Measurements from ENCODE around the gene FASTK.
"Not testable (repeated sequence)": the region's sequence is repeated elsewhere in the genome, so short reads cannot be mapped to it uniquely, and the experiment has no call there.

The FASTK gene

GRCh38 chr7:151032936-151033863, 47.4 kb downstream of the FASTK start:
- DNase-seq (ENCODE audit: low read depth in 4 of 4, low spot score in 1 of 4): no peak

DNA sequence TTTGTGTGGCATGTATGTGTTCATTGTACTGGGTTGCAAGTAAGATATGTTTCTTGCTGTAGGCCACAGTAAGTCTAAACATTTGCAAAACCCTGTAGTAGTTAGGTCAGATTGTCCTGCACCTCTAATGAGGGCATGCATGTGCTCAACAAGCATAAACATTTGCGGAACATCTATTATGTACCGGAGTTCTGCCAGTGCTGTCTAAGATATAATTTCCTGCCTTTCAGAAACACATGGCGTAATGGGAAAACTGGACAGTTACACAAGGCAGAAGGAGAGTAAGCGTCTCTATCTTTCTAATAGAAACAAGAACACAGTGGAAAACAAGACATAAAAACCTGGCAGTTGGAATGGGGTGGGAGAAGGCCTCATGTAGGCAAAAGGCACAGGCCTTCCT, 49.6 kb downstream of the FASTK start:
- DNase-seq (ENCODE audit: low read depth in 4 of 4, low spot score in 1 of 4): no peak

DNA sequence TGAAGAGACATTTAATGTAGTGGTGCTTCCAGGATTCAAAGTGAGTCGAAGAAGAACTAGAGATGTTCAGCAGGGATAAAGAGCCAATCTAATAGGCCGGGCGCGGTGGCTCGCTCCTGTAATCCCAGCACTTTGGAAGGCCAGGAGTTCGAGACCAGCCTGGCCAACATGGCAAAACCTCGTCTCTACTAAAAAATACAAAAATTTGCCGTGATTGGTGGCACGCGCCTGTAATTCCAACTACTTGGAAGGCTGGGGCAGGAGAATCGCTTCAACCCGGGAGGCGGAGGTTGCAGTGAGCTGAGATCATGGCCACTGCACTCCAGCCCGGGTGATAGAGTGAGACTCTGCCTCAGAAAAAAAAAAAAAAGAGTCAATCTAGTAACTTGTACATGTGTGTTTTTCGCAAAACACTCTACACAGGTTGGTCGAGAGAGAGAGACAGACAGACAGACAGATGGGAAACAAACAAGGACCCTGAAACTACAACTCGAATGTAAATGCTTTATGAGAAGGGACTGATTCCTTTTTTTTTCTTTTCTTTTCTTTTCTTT, 51.6 kb downstream of the FASTK start:
- DNase-seq (ENCODE audit: low read depth in 4 of 4, low spot score in 1 of 4): no peak

DNA sequence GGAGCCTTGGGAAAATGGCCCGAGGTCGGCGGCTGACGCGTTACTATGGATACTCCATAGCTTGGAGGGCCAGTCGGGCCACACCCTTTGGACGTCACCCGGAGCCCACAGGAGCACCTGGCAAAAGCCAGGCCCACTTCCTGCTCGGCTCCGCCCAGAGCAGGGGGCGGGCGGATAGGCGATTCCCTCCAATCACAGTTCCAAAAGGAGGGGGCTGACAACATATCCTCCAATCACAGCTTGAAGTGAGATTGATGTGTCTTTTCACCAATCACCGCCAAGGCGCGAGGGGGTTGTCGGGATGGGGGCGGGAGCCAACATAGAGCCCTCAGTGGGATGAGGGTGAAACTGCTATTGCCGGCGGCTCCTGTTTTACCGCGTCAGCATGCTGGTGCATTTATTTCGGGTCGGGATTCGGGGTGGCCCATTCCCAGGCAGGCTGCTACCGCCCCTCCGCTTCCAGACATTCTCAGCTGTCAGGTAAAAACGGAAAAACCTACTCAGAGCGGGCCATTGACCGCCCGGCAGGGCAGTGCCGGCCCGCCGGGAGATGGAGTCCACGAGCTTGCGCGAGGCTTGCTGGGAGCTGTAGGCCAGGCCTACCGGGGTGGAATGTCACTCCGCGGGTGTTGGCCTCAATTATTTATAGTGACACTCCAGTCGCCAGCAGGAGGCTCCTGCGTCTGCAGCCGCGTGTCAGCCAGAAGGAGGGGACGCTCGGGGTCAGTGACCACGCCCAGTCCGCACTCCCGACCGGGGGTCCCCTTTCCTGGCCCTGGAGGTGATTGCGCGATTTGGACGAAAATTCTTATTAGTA, 52.3 kb downstream of the FASTK start, which contains the start of gene ABCB8:
TSS of gene ABCB8 (plus strand) at position 320 of the 817 bp plus-strand sequence. CDS start at position 386, 66 bp downstream.
- DNase-seq (ENCODE audit: low read depth in 4 of 4, low spot score in 1 of 4): peak; percentile 91 to 98 (median 95)

DNA sequence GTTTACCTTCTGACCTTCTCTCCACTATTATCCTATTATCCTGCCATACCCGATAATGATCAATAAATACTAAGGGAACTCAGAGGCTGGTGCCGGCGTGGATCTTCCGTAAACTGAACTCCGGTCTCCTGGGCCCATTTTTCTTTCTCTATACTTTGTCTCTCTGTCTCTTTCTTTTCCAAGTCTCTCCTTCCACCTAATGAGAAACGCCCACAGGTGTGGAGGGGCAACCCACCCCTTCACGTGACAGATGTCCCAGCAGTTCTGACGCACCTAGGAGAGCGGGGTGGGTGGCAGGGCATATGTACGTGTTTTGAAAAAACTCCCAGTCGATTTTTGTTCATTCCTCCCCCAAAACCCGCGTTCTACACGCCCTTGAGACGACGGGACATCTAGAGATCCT, 52.9 kb downstream of the FASTK start:
- DNase-seq (ENCODE audit: low read depth in 4 of 4, low spot score in 1 of 4): not testable (repeated sequence)

- not testable (repeated sequence) for DNase-seq (ENCODE audit: low read depth in 4 of 4, low spot score in 1 of 4)
Measured at GRCh38 chr7:151026771-151027727, 53.6 kb downstream of the FASTK start.

Measured in stimulated activated CD4-positive, alpha-beta T cell treated with anti-CD3 and anti-CD28 coated beads, Interleukin-1b, Interleukin-23, amount 100 ng/mL, for 24 hours (primary cell).